Right cardiac atrium (tissue), 5 donors: ENCODE measurements around the gene HGF. TPM values are rescaled to one million over a fixed set of nuclear protein-coding genes. Genes with fewer than 3 reads are reported as not detected.

Source experiments
- ATAC-seq, 2 donors: fragments of 200-7000 bp; cut with Tn5 transposase; one replicate each; pipeline versions ENCODE4 v1.8.0 to v1.9.1; 2020; ENCODE audit warnings: moderate library complexity in 2 of 2, mild to moderate bottlenecking in 1 of 2
- DNase-seq, 3 donors: peaks; one replicate each; pipeline ENCODE4 v3.0.0-alpha.2; 2020
- H3K27ac ChIP-seq: one replicate; pipeline ENCODE4 v1.5.1; 2013; ENCODE audit warnings: mild to moderate bottlenecking, low read length, control low read depth, moderate library complexity
- H3K27me3 ChIP-seq: one replicate; pipeline ENCODE4 v1.6.1; 2013; ENCODE audit not compliant: control insufficient read depth, insufficient read depth
- H3K4me1 ChIP-seq: one replicate; pipeline ENCODE4 v1.6.1; 2013; ENCODE audit warnings: low read length; ENCODE audit not compliant: control insufficient read depth, insufficient read depth
- H3K4me3 ChIP-seq: one replicate; pipeline ENCODE4 v1.5.1; 2013; ENCODE audit warnings: low read length, control low read depth
- H3K9me3 ChIP-seq: one replicate; pipeline ENCODE4 v1.6.1; 2013; ENCODE audit warnings: low read length; ENCODE audit not compliant: control insufficient read depth
- WGBS: extraction: QIAGEN DNeasy Blood & Tissue Kit; methylation state at CpG from one replicate; pipeline ENCODE4 v1.1.7; 2013; 5-methylcytosine and 5-hydroxymethylcytosine counted together
- intact Hi-C, 4 donors: fragments of 100-400 bp; cut with DNase I; formaldehyde crosslinking; loops; one replicate each; pipeline versions ENCODE4 v1.11.0 to v1.14.0; 2022 to 2023
- polyA plus RNA-seq: library from polyadenylated mRNA; stranded (reverse); fragments of 200-250 nt; gene quantifications from one replicate; pipeline ENCODE4 v1.2.3, GENCODE V29; 2013
- total RNA-seq, 4 donors: library from RNA; stranded (reverse); fragmentation: NEBNext Ultra II Directional; extraction: Animal tissue kit (Norgen Biotek cat#: 25700); gene quantifications; one replicate each; pipeline ENCODE4 v1.2.1, GENCODE V29; 2021
- donor health status: healthy with polysubstance abuse.
- donor health status: DM: no; HTN: yes; CAD: no.
- donor health status: DM: no; HTN: no; CAD: no.
- donor health status: DM: no; HTN: yes; CAD: no; lungs with severe emphysema.
- donor health status: DM: yes; HTN: yes; CAD: no.

Gene HGF
- total and polyA plus RNA-seq, 5 donors, result 1.4 to 6.1 (median 3.9) TPM

GRCh38 chr7:81791568-81792518 lies 22.0 kb upstream of the HGF start:
- DNase-seq, result no peak
- ATAC-seq, result no peak
- 82% methylated on average over 12 of the region's 12 CpGs for WGBS

GRCh38 chr7:81790686-81791085 lies 20.8 kb upstream of the HGF start:
- intact Hi-C loops, result no loop called here
- Histone ChIP-seq H3K27me3 (no peaks in the 10 kb centered on the region), H3K4me1 (peaks cover 2% of the 10 kb centered on the region), H3K27ac (no peak overlapping the region), H3K4me3 (no peak overlapping the region), H3K9me3 (no peaks in the 10 kb centered on the region)
- WGBS, result 66% methylated on average over 1 of the region's 1 CpG
- no peak for DNase-seq
- ATAC-seq, result no peak

More at GRCh38 chr7:81791568-81792518, 22.0 kb upstream of the HGF start:
- H3K4me1 ChIP-seq, result peaks cover 2% of the 10 kb centered on the region
- no peaks in the 10 kb centered on the region for H3K9me3 ChIP-seq
- H3K27me3 ChIP-seq, result no peaks in the 10 kb centered on the region
- intact Hi-C loops, result no loop called here
- H3K4me3 ChIP-seq, result no peak overlapping the region
- H3K27ac ChIP-seq, result no peak overlapping the region

DNA sequence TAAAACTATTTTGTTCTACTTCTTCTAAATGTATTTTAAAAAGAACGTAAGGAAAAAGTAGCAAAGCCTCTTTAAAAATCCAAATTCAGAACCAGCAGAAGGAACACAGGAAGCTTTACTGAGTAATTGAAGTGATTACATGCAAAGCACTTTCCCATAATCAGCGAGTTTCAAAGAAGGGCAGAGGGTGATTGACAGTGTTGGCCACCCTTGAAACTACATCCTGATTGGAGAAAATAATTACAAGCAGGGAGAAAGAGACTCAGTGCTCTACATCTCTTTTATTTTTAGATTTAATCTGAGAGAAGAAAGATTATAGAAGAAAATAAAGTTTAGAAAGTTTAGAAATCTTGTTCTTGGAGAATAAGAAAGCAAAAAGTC lies 20.3 kb upstream of the HGF start:
- Histone ChIP-seq H3K4me1 (peaks cover 2% of the 10 kb centered on the region), H3K9me3 (no peaks in the 10 kb centered on the region), H3K27me3 (no peaks in the 10 kb centered on the region), H3K27ac (no peak overlapping the region), H3K4me3 (no peak overlapping the region)
- ATAC-seq (no peak), DNase-seq (no peak)
- 28% methylated on average over 2 of the region's 2 CpGs for WGBS
- intact Hi-C loops, result no loop called here

DNA sequence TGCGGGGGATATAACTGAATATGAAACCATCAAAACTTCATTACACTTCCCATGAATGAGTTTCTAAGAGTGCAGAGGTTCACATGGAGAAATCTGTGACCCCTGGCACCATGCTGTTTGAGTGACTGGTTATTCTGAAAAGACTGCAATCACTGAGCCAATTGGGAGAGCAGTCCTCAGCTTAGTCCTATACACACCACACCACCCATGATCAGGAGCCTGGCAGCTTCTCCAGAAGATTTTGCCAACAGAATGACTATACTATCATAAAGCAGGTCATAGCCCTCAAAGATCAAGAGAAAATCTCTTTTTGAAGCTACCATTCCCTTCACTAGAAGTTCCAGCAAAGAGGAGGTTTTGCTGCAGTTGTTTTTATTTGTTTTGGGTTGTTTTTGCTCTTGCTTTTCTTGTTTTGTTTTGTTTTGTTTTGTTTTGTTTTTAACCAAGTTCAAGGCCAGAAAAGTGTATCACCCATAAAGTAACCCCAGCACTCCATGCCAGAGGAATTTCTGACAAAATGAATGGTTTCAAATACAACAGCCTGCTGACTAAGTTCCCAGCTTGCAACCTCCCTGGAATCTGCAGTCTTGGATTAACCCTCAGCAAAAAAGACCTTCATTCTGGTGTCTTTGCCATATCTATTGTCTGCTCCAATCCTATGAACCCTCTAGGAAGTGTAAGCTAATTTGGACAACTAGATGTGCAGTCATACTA lies 19.7 kb upstream of the HGF start:
- WGBS, result 97% methylated on average over 1 of the region's 1 CpG
- peaks cover 2% of the 10 kb centered on the region for H3K4me1 ChIP-seq
- no peaks in the 10 kb centered on the region for H3K27me3 ChIP-seq
- H3K27ac ChIP-seq, result no peak overlapping the region
- ATAC-seq (no peak), DNase-seq (no peak)
- intact Hi-C loops, result loop anchor here in 1 of 4 donors (10.0 kb wide), 1 partner anchor 55 kb away; no protein-coding TSS in a partner anchor
- H3K9me3 ChIP-seq, result no peaks in the 10 kb centered on the region
- H3K4me3 ChIP-seq, result no peak overlapping the region

DNA sequence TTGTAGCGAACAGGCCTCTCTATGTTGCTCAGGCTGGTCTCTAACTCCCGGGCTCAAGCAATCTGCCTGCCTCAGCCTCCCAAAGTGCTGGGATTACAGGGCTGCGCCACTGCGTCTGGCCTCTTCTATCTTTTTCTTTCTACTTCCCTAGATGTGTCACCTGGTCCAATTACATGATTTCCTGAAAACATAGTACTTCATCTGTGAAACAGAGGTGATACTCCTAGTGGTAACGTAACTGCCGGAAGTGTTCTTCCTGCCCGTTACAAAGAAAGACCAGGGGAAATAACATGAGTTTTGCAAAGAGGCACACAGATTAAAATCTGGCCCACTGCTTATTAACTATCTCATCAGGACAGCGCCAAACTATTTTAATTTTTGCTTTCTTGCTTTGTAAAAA lies 18.4 kb upstream of the HGF start:
- intact Hi-C loops, result loop anchor here in 1 of 4 donors (10.0 kb wide), 1 partner anchor 57 kb away; no protein-coding TSS in a partner anchor
- no peak overlapping the region for H3K27ac ChIP-seq
- H3K9me3 ChIP-seq, result no peaks in the 10 kb centered on the region
- peaks cover 2% of the 10 kb centered on the region for H3K4me1 ChIP-seq
- no peak overlapping the region for H3K4me3 ChIP-seq
- DNase-seq (no peak), ATAC-seq (no peak)
- WGBS, result 85% methylated on average over 8 of the region's 8 CpGs
- no peaks in the 10 kb centered on the region for H3K27me3 ChIP-seq

DNA sequence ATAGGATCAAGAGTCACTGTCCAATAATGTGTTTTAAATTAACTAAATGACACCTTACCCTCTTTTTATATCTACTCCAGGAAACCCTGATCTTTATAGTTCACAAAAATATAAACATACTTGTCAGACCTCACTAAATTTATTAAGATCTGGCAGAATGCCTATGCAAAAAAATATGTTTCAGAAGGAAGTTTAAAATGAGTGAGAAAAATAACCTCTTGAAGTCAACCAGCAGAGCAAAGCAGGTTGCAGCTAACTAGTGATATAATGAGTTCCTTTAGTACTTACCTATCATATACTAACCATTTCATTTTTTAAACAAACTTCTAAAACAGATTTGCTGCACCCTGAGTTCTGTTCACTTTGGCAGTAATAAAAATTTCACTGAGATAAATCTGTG lies 14.0 kb upstream of the HGF start:
- H3K4me3 ChIP-seq, result no peak overlapping the region
- intact Hi-C loops, result loop anchor here in 1 of 4 donors (10.0 kb wide), 1 partner anchor 61 kb away; no protein-coding TSS in a partner anchor
- H3K27ac ChIP-seq, result no peak overlapping the region
- H3K27me3 ChIP-seq, result no peaks in the 10 kb centered on the region
- H3K9me3 ChIP-seq, result no peaks in the 10 kb centered on the region
- DNase-seq, result no peak
- no peak for ATAC-seq
- H3K4me1 ChIP-seq, result no peaks in the 10 kb centered on the region

DNA sequence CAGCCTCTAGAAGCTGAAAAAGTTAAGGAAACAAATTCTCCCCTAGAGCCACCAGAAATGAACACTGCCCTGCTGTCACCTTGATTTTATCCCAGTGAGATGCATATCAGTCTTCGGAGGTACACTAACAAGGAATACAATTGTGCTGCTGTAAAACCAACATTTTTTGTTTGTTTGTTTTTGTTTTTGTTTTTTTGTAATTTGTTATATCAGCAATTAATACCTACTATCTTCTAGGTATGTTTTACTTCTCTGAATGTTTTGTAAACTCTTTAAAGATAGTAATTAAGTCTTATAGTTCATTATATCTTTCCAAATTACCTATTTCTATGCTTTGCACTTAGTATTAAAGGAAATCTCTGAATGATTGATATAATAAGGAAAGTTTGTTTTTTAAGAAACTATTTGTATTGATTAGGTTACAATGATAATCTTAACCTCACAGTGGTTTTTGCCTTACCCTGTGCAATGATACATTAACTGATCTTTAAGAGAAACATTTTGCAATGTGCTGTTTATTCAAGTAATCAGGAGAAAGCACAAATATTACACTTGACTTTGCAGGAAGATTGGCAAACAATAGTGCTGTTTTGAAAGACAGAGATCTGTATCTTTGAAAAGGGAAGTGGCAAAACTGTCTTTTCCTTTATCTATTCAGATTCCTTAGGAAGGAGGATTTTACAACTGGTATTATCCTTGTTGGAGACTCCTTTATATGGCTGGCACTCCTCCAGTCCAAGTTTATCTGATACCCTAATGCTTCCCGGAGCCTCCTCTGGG lies 11.3 kb upstream of the HGF start:
- Histone ChIP-seq H3K4me3 (no peak overlapping the region), H3K9me3 (no peaks in the 10 kb centered on the region), H3K27ac (no peak overlapping the region), H3K4me1 (no peaks in the 10 kb centered on the region), H3K27me3 (no peaks in the 10 kb centered on the region)
- DNase-seq, result no peak
- no peak for ATAC-seq
- WGBS, result 55% methylated on average over 2 of the region's 2 CpGs
- intact Hi-C loops, result loop anchor here in 1 of 4 donors (10.0 kb wide), 1 partner anchor 64 kb away; no protein-coding TSS in a partner anchor

DNA sequence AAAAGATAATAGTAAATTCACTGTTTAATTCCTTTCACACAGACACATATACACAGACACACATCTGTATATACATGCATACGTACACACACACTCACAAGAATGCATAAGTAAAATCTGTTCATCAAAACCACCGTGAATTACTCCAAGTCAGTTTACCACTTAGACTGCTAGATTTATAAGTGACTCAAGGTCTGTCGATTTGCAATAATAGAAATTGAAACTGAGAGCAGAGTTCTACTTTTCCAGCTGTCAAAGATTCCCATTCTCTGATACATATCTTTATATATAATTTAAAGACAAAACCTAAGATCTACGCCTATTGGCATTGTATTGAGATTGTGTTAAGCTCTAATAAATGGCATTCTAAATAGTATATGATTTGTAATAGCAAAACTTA lies 9.9 kb upstream of the HGF start:
- H3K9me3 ChIP-seq, result no peaks in the 10 kb centered on the region
- no peak overlapping the region for H3K27ac ChIP-seq
- intact Hi-C loops, result loop anchor here in 1 of 4 donors (10.0 kb wide), 1 partner anchor 65 kb away; no protein-coding TSS in a partner anchor
- ATAC-seq, result no peak
- 95% methylated on average over 4 of the region's 4 CpGs for WGBS
- no peak for DNase-seq
- no peak overlapping the region for H3K4me3 ChIP-seq
- H3K4me1 ChIP-seq, result no peaks in the 10 kb centered on the region
- H3K27me3 ChIP-seq, result no peaks in the 10 kb centered on the region

- H3K4me3 ChIP-seq, result no peak overlapping the region
- H3K27ac ChIP-seq, result no peak overlapping the region
- ATAC-seq (no peak), DNase-seq (no peak)
- no peaks in the 10 kb centered on the region for H3K9me3 ChIP-seq
- no peaks in the 10 kb centered on the region for H3K4me1 ChIP-seq
- intact Hi-C loops, result no loop called here
- no peaks in the 10 kb centered on the region for H3K27me3 ChIP-seq
Observed at GRCh38 chr7:81777697-81778096, 7.8 kb upstream of the HGF start.

DNA sequence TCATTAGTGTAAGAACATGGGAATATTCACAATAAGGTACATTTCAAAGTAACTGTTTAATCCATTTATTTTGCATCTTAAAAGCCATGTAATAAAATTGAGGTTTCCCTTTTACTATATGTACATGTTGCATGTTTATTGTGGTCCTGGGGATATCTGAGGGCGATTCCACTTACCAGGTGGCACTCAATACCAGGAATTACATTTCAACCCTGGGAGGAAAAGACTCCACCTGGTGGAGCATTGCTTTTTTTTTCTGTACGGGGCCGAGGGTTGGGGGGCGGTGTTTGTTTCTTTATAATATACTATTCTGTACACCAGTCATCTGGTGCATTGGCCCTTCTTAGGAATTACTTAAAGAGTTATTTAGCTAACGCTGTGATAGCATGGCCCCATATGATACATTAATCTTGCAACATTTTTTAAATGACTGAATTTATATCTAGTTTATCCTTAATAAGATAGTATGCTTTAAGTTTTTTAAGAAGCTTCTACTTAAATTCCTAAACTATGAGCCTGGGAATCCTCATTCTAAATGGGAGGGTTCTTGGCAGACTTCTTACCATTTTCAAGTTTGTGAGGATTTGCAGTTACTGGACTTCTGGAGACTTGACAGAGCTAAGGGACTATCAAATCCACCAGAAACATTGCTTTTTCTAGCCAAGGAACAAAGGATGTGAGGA lies 7.2 kb upstream of the HGF start:
- Histone ChIP-seq H3K9me3 (no peaks in the 10 kb centered on the region), H3K4me1 (no peaks in the 10 kb centered on the region), H3K27ac (no peak overlapping the region), H3K27me3 (no peaks in the 10 kb centered on the region), H3K4me3 (no peak overlapping the region)
- intact Hi-C loops, result no loop called here
- ATAC-seq (no peak), DNase-seq (no peak)
- 77% methylated on average over 5 of the region's 5 CpGs for WGBS
